Measurements from ENCODE around the gene OSTN.

Gene OSTN

GRCh38 chr3:191237047-191237882 lies 38.2 kb downstream of the OSTN start (continued):
- TF ChIP-seq CREB5 (CRISPR knock-in tag; IDR thresholded peaks at IDR 0.05; ENCODE audit: low read depth) = no peak
- no peak for TF ChIP-seq ESRRG (CRISPR knock-in tag; IDR thresholded peaks at IDR 0.05)
- no peak for TF ChIP-seq BACH2 (CRISPR knock-in tag; IDR thresholded peaks at IDR 0.05; ENCODE audit: borderline replicate concordance)
- no peak for TF ChIP-seq ZC3H10 (CRISPR knock-in tag; IDR thresholded peaks at IDR 0.05)

GRCh38 chr3:191238321-191238817 lies 39.3 kb downstream of the OSTN start:
- no peak for ATAC-seq
- TF ChIP-seq TSHZ2 (CRISPR knock-in tag; IDR thresholded peaks at IDR 0.05) (no peak), PATZ1 (CRISPR knock-in tag; IDR thresholded peaks at IDR 0.05; ENCODE audit: borderline replicate concordance) (no peak), CREB5 (CRISPR knock-in tag; IDR thresholded peaks at IDR 0.05; ENCODE audit: low read depth) (no peak), PPARA (CRISPR knock-in tag; IDR thresholded peaks at IDR 0.05; ENCODE audit: borderline replicate concordance) (no peak), TOX (CRISPR knock-in tag; IDR thresholded peaks at IDR 0.05; ENCODE audit: borderline replicate concordance) (no peak), RARB (CRISPR knock-in tag; IDR thresholded peaks at IDR 0.05) (no peak), ZNF565 (CRISPR knock-in tag; conservative IDR thresholded peaks at IDR 0.05; ENCODE audit: low read depth) (no peak), BACH2 (CRISPR knock-in tag; IDR thresholded peaks at IDR 0.05; ENCODE audit: borderline replicate concordance) (no peak), ZNF70 (CRISPR knock-in tag; IDR thresholded peaks at IDR 0.05) (no peak), ZFP30 (CRISPR knock-in tag; IDR thresholded peaks at IDR 0.05) (no peak), ISL1 (CRISPR knock-in tag; IDR thresholded peaks at IDR 0.05) (no peak), ESRRG (CRISPR knock-in tag; IDR thresholded peaks at IDR 0.05) (no peak), ZC3H10 (CRISPR knock-in tag; IDR thresholded peaks at IDR 0.05) (no peak), CSRNP3 (CRISPR knock-in tag; IDR thresholded peaks at IDR 0.05) (no peak), OSR1 (CRISPR knock-in tag; IDR thresholded peaks at IDR 0.05) (no peak), ARNTL (CRISPR knock-in tag; IDR thresholded peaks at IDR 0.05; ENCODE audit: borderline replicate concordance, low read depth) (no peak), POU6F1 (CRISPR knock-in tag; IDR thresholded peaks at IDR 0.05; ENCODE audit: borderline replicate concordance, low read depth) (no peak), CSDC2 (CRISPR knock-in tag; IDR thresholded peaks at IDR 0.05) (no peak), TCF4 (CRISPR knock-in tag; IDR thresholded peaks at IDR 0.05; ENCODE audit: borderline replicate concordance) (no peak)

All from SK-N-SH treated with all-trans-retinoic acid at 6 μM for 48 hours (cell line).